Effector CD8-positive, alpha-beta T cell (primary cell): ENCODE data around the gene WDR37.
"Not testable (repeated sequence)": the region's sequence is repeated elsewhere in the genome, so short reads cannot be mapped to it uniquely, and the experiment has no call there.

Experiments used
- DNase-seq: peaks from one replicate; lab custom pipeline; 2025; lab: John Stamatoyannopoulos, UW
- total RNA-seq, 4 experiments: gene quantifications; one replicate each; lab custom pipeline; 2026; lab: John Stamatoyannopoulos, UW

The WDR37 gene, protein sequence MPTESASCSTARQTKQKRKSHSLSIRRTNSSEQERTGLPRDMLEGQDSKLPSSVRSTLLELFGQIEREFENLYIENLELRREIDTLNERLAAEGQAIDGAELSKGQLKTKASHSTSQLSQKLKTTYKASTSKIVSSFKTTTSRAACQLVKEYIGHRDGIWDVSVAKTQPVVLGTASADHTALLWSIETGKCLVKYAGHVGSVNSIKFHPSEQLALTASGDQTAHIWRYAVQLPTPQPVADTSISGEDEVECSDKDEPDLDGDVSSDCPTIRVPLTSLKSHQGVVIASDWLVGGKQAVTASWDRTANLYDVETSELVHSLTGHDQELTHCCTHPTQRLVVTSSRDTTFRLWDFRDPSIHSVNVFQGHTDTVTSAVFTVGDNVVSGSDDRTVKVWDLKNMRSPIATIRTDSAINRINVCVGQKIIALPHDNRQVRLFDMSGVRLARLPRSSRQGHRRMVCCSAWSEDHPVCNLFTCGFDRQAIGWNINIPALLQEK
- total RNA-seq = 68.3 to 112 (median 84.9) reads per million in 4 experiments

DNA sequence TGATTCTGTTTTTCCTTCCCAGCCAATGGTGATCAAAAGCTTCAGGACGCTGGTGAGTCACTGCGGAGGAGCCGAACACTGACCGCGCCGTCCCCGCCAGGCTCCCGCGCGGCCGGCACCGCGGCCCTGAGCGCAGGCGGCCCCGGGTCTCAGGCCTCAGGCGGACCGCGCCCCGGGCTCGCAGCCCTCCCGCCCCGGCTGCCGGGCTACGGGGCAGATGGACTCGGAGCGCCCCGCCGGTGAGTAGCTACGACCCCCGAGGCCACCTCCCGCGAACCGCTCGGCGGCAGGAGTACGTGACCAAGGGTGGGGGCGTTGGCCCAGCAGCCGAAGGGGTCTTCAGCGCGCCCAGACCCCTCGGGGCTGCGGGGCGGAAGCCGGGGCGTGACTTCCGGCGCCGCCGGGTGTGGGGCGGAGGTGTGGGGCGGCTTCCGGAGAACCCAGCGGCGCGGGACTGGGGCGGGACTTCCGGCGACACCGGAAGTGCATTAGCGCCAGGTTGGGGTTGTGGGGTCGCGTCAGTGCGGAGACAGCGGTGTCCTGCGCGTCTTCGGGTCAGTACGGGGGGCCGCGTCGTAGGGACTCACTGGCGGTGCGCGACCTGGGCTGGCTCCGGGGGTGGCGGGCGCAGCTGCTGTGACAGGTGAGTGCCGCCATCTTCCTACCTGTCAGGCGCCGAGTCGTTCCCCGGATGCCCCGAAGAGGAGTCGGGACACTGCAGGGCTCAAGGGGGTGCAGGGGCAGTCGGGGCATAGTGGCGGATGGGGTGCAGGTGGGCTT, at the start of gene WDR37:
TSS of gene WDR37 (plus strand) at position 60 of the 780 bp plus-strand sequence. CDS start 15,771 bp downstream, outside the sequence.
- DNase-seq = peak; percentile 79

DNA sequence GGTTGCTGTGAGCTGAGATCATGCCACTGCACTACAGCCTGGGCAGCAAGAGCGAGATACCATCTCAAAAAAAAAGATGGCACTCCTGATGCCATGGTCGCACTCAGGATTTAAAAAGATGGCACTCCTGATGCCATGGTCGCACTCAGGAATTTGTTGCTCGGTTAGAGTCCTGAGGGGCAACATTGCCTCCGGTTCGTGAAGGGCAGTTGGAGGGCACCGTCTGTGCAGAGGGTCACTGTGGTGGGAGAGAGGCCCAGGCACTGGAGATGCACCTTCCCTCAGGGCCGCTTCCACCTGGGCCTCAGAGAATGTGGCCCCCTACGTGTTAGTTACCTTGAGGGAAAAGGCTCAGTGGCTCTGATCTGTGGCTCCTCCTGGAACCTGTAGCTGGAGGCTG, 49.6 kb upstream of the WDR37 start:
- no peak for DNase-seq

DNA sequence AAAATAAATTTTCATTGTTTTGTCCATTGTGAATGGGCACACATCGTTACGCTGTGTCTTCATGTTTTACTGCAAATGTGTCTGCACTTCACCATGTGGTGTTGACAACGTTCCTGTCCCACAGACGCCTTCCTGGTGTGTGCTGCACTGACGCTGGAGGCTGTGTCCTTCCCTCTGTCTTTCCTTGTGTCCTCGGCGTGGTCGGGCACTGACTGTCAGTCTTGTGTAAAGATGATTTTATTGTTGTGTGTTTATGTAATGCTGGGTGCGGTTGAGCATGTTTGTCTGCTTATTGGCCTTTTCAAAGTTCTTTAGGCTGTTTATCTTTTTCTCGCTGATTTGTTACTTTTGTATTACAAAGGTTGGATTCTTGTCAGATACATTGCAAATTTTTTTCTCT, 48.6 kb upstream of the WDR37 start:
- no peak for DNase-seq

DNA sequence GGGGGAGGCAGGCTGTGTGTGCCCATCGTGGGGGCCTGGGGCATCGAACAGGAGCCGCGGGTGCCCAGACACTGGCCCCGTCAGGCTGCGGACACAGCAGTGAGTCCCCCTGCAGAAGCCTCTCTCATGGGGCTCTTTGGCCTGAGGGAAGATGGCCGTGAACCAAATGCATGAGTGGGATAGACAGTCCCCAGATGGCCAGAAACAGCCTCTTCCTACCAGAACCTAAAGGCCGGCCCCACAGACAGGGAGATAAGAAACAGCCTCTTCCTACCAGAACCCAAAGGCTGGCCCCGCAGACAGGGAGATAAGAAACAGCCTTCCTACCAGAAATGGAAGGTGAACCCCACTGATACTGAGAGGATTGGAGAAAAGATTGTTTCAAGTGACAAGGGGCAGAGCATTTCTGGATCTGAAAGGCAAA, 47.1 kb upstream of the WDR37 start:
- DNase-seq = no peak

DNA sequence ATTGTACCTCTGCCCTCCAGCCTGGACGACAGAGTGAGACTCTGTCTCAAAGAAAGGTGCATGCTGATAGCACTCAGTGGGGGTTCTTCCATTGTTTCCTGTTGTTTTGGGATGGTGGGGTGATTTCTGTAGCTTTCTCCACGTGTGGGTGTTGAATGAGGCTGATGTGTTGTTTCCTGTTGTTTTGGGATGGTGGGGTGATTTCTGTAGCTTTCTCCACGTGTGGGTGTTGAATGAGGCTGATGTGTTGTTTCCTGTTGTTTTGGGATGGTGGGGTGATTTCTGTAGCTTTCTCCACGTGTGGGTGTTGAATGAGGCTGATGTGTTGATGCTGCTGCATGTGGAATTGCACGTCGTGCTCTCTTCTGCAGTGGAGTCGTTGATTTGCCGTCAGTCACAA, 46.2 kb upstream of the WDR37 start:
- DNase-seq = not testable (repeated sequence)

DNA sequence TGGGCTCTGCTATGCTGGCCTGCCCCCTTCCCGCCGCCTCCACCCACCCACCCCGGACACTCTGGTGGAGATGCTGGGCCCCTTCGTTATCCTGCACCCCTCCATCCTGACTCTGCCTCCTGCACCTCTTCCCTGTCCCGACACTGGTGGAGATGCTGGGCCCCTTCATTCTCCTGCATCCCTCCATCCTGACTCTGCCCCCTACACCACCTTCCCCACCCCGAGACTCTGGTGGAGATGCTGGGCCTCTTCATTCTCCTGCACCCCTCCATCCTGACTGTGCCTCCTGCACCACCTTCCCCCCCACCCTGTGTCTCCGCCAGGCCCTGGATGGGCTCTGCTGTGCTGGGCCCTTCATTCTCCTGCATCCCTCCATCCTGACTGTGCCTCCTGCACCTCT, 45.5 kb upstream of the WDR37 start:
- DNase-seq = no peak

DNA sequence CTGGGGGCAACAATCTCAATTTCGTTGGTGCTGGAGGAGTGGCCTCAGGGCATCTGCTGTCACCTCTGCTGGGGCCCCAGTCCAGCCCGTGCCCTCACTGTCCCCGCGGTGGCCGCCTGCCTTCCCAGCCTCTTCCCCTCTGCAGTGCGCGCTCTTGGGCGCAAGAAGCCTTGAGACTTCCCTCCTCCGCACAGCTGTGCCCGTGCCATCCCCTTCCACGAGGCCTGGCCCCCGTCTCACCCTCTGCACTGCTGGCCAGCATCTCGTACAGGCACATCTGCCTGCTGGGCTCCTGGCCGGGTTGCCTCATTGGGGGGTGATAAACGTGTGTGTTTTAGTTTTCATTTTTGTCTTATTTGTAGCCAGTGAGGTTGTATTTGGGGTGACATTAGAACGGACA, 44.5 kb upstream of the WDR37 start:
- DNase-seq = no peak

DNA sequence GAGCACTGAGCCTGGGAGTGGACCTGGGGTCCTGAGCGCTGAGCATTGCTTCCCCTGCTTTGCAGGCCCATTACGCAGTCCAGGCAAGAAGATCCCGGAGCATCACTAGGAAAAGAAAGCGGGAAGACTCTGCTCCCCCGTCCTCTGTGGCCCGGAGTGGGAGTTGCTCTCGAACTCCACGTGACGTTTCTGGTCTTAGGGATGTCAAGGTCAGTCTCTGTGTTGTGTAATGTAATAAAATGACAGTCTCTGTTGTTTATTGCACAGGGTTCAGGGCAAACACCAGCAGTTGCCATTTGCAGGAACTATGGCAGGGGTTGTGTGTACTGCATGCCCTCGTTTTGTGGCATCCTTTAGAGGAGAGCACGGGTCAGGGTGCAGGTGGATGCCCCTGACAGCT, 40.5 kb upstream of the WDR37 start:
- DNase-seq = no peak

DNA sequence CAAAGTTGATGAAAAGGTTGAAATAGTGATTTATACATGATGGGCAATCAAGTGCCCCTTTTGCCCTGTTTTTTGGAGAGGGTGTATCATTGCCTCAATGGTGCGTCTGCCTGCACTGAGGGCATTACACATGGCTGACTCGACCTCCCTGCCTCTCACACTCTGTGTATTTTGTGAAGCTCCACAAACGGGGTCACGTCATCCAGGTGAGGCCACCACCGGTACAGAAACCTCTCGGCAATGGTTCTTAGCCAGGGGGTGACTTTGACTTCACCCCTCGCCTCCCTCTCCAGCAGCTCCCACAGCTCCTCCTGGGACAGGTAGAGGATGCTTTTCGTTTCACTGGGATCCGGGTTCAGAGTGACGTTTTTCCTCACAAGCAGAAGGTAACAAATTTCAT, 36.8 kb upstream of the WDR37 start:
- no peak for DNase-seq

DNA sequence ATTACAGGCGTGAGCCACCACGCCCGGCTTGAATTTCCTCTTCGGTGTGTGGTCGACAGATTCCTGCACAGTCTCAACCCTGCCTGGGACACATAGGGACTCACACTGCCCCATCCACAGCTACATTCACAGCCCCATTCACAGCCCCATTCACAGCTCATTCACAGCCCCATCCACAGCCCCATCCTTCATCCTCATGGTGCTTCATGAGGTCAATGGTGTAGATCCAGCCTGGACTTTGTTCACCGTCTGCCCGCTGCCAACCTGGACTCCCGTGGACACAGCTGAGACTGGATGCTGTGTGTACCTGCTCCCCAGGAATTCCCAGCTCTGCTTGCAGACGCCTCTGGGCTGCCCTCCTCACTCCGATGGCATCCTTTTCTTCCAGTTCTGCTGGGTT, 35.7 kb upstream of the WDR37 start:
- no peak for DNase-seq

DNA sequence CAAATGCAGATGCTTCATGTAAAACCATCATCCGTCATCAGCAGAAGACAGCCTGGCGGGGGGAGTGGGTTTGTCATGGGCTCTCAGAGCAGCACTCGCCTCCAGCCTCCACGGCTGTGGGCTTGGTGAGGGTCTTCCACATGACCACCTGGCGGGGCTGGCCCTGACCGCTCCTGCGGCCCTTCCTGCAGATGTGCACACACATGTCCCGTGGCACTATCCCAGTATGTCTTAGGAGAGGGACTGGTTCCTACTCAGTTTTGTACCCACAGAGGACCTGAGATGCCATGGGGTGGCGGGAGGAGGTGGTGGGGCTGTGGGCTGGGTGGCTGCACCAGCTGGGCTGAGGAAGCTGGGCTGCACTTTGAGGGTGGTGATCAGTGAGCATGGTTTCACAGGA, 35.2 kb upstream of the WDR37 start:
- no peak for DNase-seq

DNA sequence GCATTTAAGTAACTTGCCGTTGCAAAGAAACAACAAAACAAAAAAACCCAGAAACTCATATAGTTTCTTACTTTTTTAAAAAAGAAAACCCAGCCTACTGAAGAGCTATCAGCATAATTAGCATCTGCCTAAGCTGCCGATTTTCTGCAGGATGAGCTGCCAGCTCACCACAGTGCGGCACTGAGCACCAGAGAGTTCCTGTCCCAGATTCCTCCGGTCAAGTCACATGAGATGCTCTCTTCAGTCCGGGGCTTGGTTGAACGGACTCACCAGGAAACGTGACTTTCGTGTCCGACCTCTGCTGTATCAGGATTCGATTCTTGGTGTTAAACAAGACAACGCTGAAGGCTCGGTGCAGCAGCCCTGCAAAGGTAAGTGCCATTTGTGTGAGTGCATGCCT, 33.8 kb upstream of the WDR37 start:
- no peak for DNase-seq

DNA sequence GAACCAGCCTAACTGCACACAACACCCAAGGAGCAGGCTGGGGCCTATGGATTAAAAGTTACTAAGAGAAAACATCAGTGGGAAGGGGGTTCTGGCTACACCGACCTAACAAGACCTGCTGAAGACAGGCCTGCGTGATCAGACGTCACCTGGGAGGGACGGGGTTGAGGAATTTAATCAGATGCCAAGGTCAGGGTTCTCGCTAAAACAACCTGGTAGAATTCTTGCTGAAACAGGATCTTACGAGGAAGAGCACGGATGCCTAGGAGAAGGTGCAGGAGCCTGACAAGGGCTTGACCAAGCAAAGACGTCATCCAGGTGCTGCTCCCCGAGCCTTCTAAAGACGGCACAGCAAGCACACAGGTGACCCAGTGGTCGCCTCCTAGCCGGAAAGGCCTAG, 32.1 kb upstream of the WDR37 start:
- no peak for DNase-seq

DNA sequence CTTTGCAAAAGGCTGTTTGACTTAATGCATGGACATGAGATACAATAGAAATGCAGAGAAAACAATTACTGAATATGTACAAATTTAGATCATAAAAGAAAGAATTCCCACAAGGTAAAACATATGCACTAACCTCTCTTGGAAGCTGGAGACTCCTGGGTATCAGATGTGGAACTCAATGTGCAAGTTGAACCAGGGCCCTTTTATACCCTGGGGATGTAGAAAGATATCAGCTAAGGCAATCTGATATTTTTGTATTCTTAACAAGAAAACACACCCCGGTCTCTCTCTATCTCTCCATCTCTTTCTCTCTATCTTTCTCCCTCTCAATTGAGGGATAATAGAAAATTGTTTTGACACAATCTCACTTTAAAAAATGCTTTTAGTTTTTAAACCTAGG, 30.5 kb upstream of the WDR37 start, which contains the start of gene IDI2:
TSS of gene IDI2 (minus strand) at position 177 of the 400 bp plus-strand sequence. CDS start 1,136 bp downstream, outside the sequence.
- DNase-seq = no peak

DNA sequence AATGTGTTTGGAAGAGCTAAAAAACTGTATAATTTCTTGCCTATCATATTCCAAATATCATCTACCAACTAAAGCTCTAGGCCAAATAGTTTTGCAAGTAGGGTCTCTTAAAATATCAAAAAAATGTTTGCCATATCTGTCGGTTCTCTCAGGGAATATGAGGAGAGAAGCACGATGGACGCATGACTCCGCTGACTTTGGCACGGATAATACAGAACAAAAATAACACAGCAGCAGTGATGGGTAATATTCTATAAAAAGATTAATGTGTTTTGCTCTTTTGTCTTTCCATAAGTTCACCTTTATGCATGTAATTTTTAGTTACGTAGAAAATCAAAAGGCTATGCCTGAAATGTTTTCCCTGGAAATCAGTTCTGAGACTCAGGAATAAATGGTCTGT, 29.6 kb upstream of the WDR37 start:
- no peak for DNase-seq

DNA sequence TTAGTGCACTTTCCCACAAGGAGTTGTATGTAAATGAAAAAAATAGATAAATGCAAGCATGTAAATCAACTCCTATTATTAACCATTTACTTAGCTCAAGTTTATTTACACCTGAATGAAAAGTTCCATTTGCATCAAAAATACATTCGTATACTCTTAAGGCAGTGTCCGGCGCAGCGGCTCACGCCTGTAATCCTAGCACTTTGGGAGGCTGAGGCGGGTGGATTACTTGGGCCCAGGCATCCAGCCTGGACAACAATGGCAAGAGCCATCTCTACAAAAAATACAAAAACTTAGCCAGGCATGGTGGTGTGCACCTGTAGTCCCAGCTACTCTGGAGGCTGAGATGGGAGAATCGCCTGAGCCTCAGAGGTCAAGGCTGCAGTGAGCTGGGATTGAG, 26.3 kb upstream of the WDR37 start:
- DNase-seq = no peak

DNA sequence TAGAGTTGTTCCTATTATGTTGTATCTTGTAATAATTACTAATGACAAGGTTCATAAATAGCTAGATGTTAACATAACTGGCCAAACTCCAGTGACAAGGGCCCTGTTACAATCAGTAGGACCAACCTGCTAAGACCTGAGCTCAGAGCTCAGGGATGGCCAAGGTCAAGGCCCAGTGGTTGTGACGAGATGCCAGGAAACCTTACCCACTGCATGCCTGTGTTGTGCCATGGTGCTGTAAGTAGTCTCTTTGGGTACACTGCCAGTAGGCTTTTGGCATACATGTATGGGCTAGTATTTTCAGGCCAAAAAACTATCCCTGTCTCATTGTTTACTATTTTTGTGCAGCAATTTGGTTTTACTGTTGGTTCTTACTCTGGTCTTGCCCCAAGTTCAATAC, 22.6 kb upstream of the WDR37 start:
- DNase-seq = no peak

DNA sequence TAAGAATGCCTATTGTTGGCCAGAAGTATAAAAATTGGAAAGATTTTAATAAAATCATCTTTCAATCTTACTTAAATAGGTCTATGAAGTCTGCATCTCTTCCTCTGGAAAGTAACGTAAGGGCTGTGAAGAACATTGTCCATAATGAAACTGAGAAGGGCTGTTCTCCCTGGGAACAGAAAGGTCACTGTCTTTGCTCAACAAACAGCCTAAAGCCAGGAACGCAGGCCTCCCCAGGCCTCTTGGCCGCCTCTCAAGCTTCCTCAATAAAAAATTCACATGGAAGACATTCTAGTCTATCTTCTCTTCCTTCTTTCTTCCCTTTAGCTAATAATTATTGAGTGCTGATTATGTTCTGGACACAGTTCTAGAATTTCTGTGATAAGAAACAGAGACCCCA, 21.4 kb upstream of the WDR37 start:
- no peak for DNase-seq

DNA sequence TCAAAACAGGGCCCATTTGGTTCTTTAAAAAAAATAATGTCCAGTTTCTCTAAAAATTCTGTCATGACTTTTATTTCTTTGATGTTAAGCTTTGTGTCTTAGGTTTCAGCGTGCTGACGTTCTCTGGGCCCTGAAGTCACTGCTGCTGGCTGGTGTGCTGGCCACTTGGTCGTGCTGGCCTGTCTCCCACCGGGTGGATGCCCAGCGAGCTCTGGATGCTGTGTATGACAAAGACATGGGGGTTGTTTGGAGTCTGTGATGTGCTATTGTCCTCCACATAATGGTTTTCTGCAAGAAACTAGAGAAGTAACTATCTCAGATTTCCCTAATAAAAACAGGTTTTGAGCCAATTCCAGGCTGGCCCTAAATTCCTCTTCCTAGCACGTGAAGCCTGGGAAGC, 21.0 kb upstream of the WDR37 start:
- DNase-seq = no peak

DNA sequence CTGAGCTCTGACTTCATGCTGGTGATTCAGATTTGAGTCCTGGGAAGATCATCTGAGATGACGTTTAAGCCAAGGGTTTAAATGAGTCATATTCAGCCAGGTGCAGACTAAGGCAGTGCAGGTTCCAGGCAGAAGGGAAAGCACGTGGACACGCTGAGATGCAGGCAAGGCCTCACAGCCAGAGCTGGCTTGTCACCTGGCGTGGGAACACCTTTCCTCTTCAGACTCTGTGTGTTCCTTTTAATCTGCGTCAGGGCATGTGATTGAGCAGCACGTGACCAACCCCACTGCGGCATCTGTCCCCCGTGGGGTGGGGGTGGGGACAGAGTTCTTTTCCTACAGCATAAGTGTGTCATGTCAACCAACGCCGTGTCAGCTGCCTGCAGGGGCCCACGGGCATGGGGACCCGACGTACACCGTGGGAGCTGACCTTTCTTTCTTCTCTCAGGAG, 19.8 kb upstream of the WDR37 start:
- no peak for DNase-seq

DNA sequence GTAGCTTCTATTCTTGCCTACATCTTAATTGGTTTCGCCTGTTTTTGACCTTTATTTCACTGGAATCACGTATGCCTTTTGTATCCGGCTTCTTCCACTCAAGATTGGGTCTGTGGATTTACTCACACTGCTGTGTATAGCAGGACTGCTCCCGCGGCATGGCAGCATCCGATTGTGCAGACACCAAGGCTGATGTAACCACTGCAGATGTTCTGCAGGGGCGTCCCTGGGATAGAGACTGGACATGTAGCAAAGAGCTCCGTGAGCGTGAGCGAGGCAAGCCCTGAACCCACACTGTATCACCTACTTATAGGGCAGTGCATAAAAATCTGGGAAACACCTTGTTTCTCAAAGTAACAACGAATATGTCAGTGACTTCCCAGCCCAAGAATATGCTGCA, 19.1 kb upstream of the WDR37 start:
- DNase-seq = no peak

DNA sequence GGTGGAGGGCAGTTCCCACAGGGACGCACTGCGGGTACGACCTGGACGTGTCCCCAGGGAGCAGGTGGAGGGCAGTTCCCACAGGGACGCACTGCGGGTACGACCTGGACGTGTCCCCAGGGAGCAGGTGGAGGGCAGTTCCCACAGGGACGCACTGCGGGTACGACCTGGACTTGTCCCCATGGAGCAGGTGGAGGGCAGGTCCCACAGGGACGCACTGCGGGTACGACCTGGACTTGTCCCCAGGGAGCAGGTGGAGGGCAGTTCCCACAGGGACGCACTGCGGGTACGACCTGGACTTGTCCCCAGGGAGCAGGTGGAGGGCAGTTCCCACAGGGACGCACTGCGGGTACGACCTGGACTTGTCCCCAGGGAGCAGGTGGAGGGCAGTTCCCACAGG, 17.4 kb upstream of the WDR37 start:
- DNase-seq = not testable (repeated sequence)

DNA sequence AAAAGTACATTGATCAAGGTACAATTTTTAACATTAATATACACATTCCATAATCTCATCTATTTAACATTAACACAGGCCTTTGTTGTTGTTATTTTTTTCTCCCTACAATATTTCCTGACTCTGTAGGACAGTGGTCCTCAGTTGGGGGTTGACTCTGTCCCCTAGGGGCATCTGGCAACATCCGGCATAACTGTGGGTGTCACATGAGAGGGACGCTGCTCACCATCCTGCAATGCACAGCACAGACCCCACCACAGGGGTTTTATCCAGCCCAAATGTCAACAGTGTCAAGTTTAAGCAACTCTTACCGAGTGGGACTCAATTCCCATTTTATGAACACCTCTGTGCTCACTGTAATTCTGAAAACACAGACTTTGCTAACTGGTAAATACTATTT, 16.1 kb upstream of the WDR37 start:
- no peak for DNase-seq
